Endothelial cell of umbilical vein (primary cell): ENCODE measurements around the gene C19orf25. TPM values are rescaled to one million over a fixed set of nuclear protein-coding genes. Genes with fewer than 3 reads are reported as not detected.
A peak's percentile ranks its signal among the peaks of the same experiment; 100 is the strongest.

ENCODE experiments used
- BruUV-seq: library from RNA; stranded (reverse); fragments of 400-500 nt; replicated peaks from 2 replicates; lab custom pipeline; 2021; lab: Mats Ljungman, UMichigan
- CTCF ChIA-PET: fragments of 300-600, 350-600 bp; sonication (Branson Sonifier 250); formaldehyde crosslinking; loops from one replicate; lab custom pipeline; 2021; ENCODE audit warnings: antibody characterized with exemption, inconsistent platforms; lab: Charles Lee
- POLR2A ChIA-PET: fragments of 300-600, 350-600 bp; sonication (Branson Sonifier 250); formaldehyde crosslinking; loops from one replicate; lab custom pipeline; 2021; ENCODE audit warnings: antibody characterized with exemption, inconsistent platforms; lab: Charles Lee
- DNase-seq: peaks from one replicate; pipeline ENCODE4 v3.0.0-alpha.2; 2011; ENCODE audit warnings: low read depth, low spot score
- FAIRE-seq: peaks from 2 replicates; lab custom pipeline; 2011; peaks lifted over from hg19 to GRCh38; lab: Jason Lieb, UNC
- H2AFZ ChIP-seq: 2 replicates; pipeline ENCODE4 v1.6.0; 2012; ENCODE audit warnings: low read depth, low read length, control low read depth, inconsistent platforms
- H3K27ac ChIP-seq: 2 replicates; pipeline ENCODE4 v1.5.1; 2011; ENCODE audit warnings: low read depth, mild to moderate bottlenecking, control low read depth, low read length, moderate library complexity; ENCODE audit not compliant: insufficient read depth
- H3K27me3 ChIP-seq, 2 experiments: 2 replicates each; pipeline versions ENCODE4 v1.6.0 to v1.6.1; 2011; ENCODE audit warnings: low read length in 2 of 2, mixed read lengths in 1 of 2; ENCODE audit not compliant: control insufficient read depth in 2 of 2, insufficient read depth in 2 of 2
- H3K36me3 ChIP-seq, 2 experiments: 2 replicates in 1 of 2; 3 replicates in 1 of 2; pipeline ENCODE4 v1.5.1; 2011; ENCODE audit warnings: low read length in 2 of 2, mild to moderate bottlenecking in 1 of 2, moderate library complexity in 1 of 2; ENCODE audit not compliant: control insufficient read depth in 2 of 2, insufficient read depth in 2 of 2; ENCODE audit errors: extremely low read depth in 1 of 2
- H3K4me1 ChIP-seq: 3 replicates; pipeline ENCODE4 v1.5.1; 2011; ENCODE audit warnings: mild to moderate bottlenecking, low read length; ENCODE audit not compliant: control insufficient read depth, insufficient read depth; ENCODE audit errors: extremely low read depth
- H3K4me2 ChIP-seq: 2 replicates; pipeline ENCODE4 v1.6.1; 2011; ENCODE audit warnings: low read length, control low read depth, mixed read lengths; ENCODE audit not compliant: insufficient read depth
- H3K4me3 ChIP-seq, 3 experiments: fragments of 200-600 bp in 1 of 3; sonication (generic), shearing (Covaris generic) in 1 of 3; replicated peaks in 1 of 3; 2 replicates each; pipeline ENCODE4 v1.5.1; 2011 to 2016; ENCODE audit warnings: control low read depth in 3 of 3, low read length in 3 of 3, mild to moderate bottlenecking in 2 of 3, inconsistent platforms in 1 of 3, low read depth in 1 of 3, moderate library complexity in 1 of 3; ENCODE audit not compliant: insufficient read depth in 1 of 3
- H3K79me2 ChIP-seq: 2 replicates; pipeline ENCODE4 v1.6.0; 2012; ENCODE audit warnings: low read length, inconsistent platforms; ENCODE audit not compliant: control insufficient read depth, insufficient read depth
- H3K9ac ChIP-seq: replicated peaks from 2 replicates; pipeline ENCODE3; 2011; ENCODE audit warnings: low read length, control low read depth; ENCODE audit not compliant: insufficient read depth; ENCODE audit errors: extremely low read depth
- H3K9me1 ChIP-seq: replicated peaks from 3 replicates; pipeline ENCODE4 v1.6.0; 2011; ENCODE audit warnings: mild to moderate bottlenecking, low read length; ENCODE audit not compliant: control insufficient read depth, insufficient read depth; ENCODE audit errors: extremely low read depth
- H3K9me3 ChIP-seq: replicated peaks from 2 replicates; pipeline ENCODE4 v1.5.1; 2012; ENCODE audit warnings: low read length, inconsistent platforms; ENCODE audit not compliant: control insufficient read depth, insufficient read depth
- H4K20me1 ChIP-seq: replicated peaks from 2 replicates; pipeline ENCODE3; 2011; ENCODE audit warnings: mild to moderate bottlenecking, low read length; ENCODE audit not compliant: control insufficient read depth, insufficient read depth; ENCODE audit errors: extremely low read depth
- CTCF ChIP-seq, 2 donors: IDR thresholded peaks; 1 replicate in 1 of 2; 2 replicates in 1 of 2; pipeline ENCODE4 v1.5.1; 2011; ENCODE audit warnings: low read length in 2 of 2, mild to moderate bottlenecking in 2 of 2, moderate library complexity in 2 of 2, control low read depth in 1 of 2, inconsistent platforms in 1 of 2, low read depth in 1 of 2; ENCODE audit not compliant: insufficient read depth in 1 of 2; ENCODE audit errors: extremely low read depth in 1 of 2
- EZH2 ChIP-seq: IDR thresholded peaks from 2 replicates; pipeline ENCODE4 v1.6.1; 2012; ENCODE audit warnings: borderline replicate concordance, low read depth, mild to moderate bottlenecking, moderate library complexity, low read length, inconsistent platforms; ENCODE audit not compliant: severe bottlenecking
- FOS ChIP-seq: IDR thresholded peaks from 2 replicates; pipeline ENCODE4 v1.6.1; 2011; ENCODE audit warnings: mild to moderate bottlenecking, low read length, moderate library complexity, borderline replicate concordance; ENCODE audit not compliant: insufficient read depth
- JUN ChIP-seq: IDR thresholded peaks from 2 replicates; pipeline ENCODE4 v1.6.1; 2011; ENCODE audit warnings: borderline replicate concordance, low read depth; ENCODE audit not compliant: insufficient read length, insufficient read depth
- MYC ChIP-seq: IDR thresholded peaks from one replicate; pipeline ENCODE4 v1.6.1; 2011; ENCODE audit warnings: mild to moderate bottlenecking, low read depth, low read length
- POLR2A ChIP-seq: IDR thresholded peaks from 2 replicates; pipeline ENCODE4 v1.6.1; 2012; ENCODE audit warnings: low read depth, mild to moderate bottlenecking, control low read depth, low read length
- POLR2AphosphoS5 ChIP-seq: IDR thresholded peaks from 2 replicates; pipeline ENCODE4 v1.6.1; 2012; ENCODE audit warnings: low read depth, mild to moderate bottlenecking, control low read depth, low read length, moderate library complexity; ENCODE audit not compliant: insufficient read depth
- dilution Hi-C: fragments of 300-500 bp; cut with MboI; formaldehyde crosslinking; loops from one replicate; pipeline ENCODE4 v1.15.0; 2019; ENCODE audit warnings: low sequenced_read_pairs; ENCODE audit not compliant: extremely low pct_ligation_motif_present
- intact Hi-C: fragments of 100-400 bp; cut with micrococcal nuclease; formaldehyde crosslinking; loops from one replicate; pipeline ENCODE4 v1.10.0; 2022
- polyA plus RNA-seq, 4 experiments: library from polyadenylated mRNA; depleted of rRNA in 3 of 4; stranded (reverse) in 3 of 4; unstranded in 1 of 4; fragments of >200 nt; gene quantifications; 2 replicates each; pipeline versions ENCODE4 v1.2.1 to v1.2.3, GENCODE V29; 2011 to 2012; ENCODE audit warnings: missing spikeins in 1 of 4
- total RNA-seq: library from RNA; stranded (reverse); gene quantifications from 2 replicates; pipeline ENCODE4 v1.2.3, GENCODE V29; 2021
- TF ChIP-seq, protein P1 (sequence below): IDR thresholded peaks from 2 replicates; pipeline ENCODE4 v1.6.1; 2011; ENCODE audit not compliant: insufficient read depth, insufficient read length

C19orf25 gene
- total and polyA plus RNA-seq, 2 donors (not counting 3 experiments of a cell fraction or from before 2014, with no cell fraction given): 28.0 to 34.6 TPM

- Histone ChIP-seq H3K27ac (no peak overlapping the region), H3K4me1 (no peaks in the 10 kb centered on the region), H3K9ac (no peak overlapping the region), H3K79me2 (no peaks in the 10 kb centered on the region), H4K20me1 (no peaks in the 10 kb centered on the region), H3K4me3 (no peak overlapping the region), H2AFZ (no peak overlapping the region), H3K36me3 (no peaks in the 10 kb centered on the region), H3K27me3 (peaks cover 30 to 44% of the 10 kb centered on the region in 2 experiments), H3K9me3 (no peaks in the 10 kb centered on the region), H3K9me1 (no peaks in the 10 kb centered on the region), H3K4me2 (no peak overlapping the region)
- DNase-seq (no peak), FAIRE-seq (no peak)
- CTCF ChIA-PET: no interaction called here
- TF ChIP-seq EZH2 (peak; percentile 13), POLR2A (no peak), MYC (no peak)
- no TSS peak for BruUV-seq
- POLR2A ChIA-PET: no interaction called here
- intact Hi-C loops (no loop called here), dilution Hi-C loops (no loop called here)
Measured at GRCh38 chr19:1450735-1451731, 28.0 kb downstream of the C19orf25 start.

DNA sequence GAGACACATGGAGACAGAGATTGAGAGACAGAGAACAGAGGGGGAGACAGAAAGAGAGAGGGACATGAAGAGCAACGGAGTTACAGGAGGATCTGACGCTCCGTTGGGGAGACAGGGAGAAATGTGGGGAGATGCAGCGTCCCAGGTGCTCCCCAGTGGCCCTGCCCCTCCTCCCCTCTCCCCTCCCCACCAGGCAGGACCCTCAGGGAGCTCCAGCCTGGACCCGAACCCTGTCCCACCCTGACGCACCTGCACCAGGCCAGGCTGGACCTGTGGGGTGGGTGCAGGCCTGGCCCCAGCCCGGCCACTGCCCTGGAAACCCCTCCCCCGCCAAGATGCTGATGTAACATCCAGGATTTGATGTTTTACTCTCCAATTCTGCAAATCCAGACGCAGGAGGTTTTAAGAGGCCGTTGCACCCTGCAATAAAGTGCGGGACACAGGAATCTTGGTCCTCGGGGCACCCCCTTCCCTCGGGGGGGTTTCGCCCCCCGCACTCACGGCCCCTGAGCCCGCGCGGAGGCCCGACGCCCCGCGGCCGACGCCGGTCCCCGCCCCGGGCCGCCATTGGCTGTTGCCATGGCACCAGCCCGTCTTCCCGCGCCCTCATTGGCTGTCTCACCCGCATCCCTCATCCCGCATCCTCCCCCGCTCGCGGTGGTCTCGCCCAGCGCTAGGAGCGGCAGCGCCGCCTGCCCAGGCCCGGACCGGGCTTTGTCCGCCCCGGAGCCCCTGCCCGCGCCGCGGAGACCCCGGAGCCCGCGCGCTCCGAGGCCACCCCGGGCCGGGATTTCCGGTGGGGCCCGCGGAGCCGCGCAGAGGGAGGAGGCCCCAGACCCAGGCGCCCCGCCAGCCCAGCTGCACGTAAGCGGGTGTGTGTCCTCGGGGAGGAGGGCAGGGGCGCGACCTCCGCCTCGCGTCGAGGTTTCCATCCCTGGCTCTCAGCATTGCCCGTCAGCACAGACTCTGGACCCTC, 29.3 kb downstream of the C19orf25 start, which contains the start of gene APC2:
Gene APC2, plus strand, starts transcription at position 655 of the 976 bp plus-strand sequence. CDS start 2,881 bp downstream, outside the sequence.
- H3K4me3 ChIP-seq: no peak within 1 kb of the TSS
- H3K9me1 ChIP-seq: no peaks in the 10 kb centered on the region
- H2AFZ ChIP-seq: no peak within 1 kb of the TSS
- no peaks in the 10 kb centered on the region for H3K79me2 ChIP-seq
- H4K20me1 ChIP-seq: no peaks in the 10 kb centered on the region
- intact Hi-C loops (no loop called here), dilution Hi-C loops (no loop called here)
- no peak within 1 kb of the TSS for H3K27ac ChIP-seq
- FAIRE-seq (no peak), DNase-seq (no peak)
- H3K27me3 ChIP-seq: peaks cover 30 to 43% of the 10 kb centered on the region in 2 experiments
- ChIA-PET CTCF (no interaction called here), POLR2A (no interaction called here)
- no TSS peak for BruUV-seq
- H3K4me2 ChIP-seq: no peak within 1 kb of the TSS
- H3K9me3 ChIP-seq: no peaks in the 10 kb centered on the region
- H3K4me1 ChIP-seq: no peaks in the 10 kb centered on the region
- no peak within 1 kb of the TSS for H3K9ac ChIP-seq
- TF ChIP-seq CTCF (IDR thresholded peaks at IDR 0.05; ENCODE audit: extremely low read depth in 1 of 2, insufficient read depth in 1 of 2, low read depth in 1 of 2, low read length in 2 of 2) (no peak), POLR2AphosphoS5 (no peak), POLR2A (no peak), EZH2 (no peak), FOS (no peak), JUN (no peak)
- TF ChIP-seq, protein P1, sequence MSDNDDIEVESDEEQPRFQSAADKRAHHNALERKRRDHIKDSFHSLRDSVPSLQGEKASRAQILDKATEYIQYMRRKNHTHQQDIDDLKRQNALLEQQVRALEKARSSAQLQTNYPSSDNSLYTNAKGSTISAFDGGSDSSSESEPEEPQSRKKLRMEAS: no peak
- H3K36me3 ChIP-seq: no peaks in the 10 kb centered on the region
